GM19025 (cell line): Measurements from ENCODE around the gene DENND2D.
"Not testable (repeated sequence)": the region's sequence is repeated elsewhere in the genome, so short reads cannot be mapped to it uniquely, and the experiment has no call there.

Source experiments
- ATAC-seq: cut with Tn5 transposase; IDR thresholded peaks from one replicate; pipeline ENCODE4 v1.9.1; 2021; ENCODE audit warnings: mild to moderate bottlenecking, low read depth, moderate library complexity; ENCODE audit not compliant: unreplicated experiment

Gene DENND2D

GRCh38 chr1:111222308-111223125 lies 22.1 kb upstream of the DENND2D start:
- ATAC-seq = no peak

- ATAC-seq = peak; percentile 59
Measured at GRCh38 chr1:111221633-111222291, 21.3 kb upstream of the DENND2D start.

- no peak for ATAC-seq
Measured at GRCh38 chr1:111221276-111221632, 20.8 kb upstream of the DENND2D start.

GRCh38 chr1:111220302-111220890 lies 19.9 kb upstream of the DENND2D start:
- no peak for ATAC-seq

GRCh38 chr1:111219557-111220286 lies 19.3 kb upstream of the DENND2D start:
- peak; percentile 29 for ATAC-seq

GRCh38 chr1:111218701-111219556 lies 18.5 kb upstream of the DENND2D start:
- no peak for ATAC-seq

GRCh38 chr1:111217183-111217910 lies 16.9 kb upstream of the DENND2D start:
- no peak for ATAC-seq

- no peak for ATAC-seq
Measured at GRCh38 chr1:111216751-111217150, 16.3 kb upstream of the DENND2D start.

- not testable (repeated sequence) for ATAC-seq
Measured at GRCh38 chr1:111215285-111215684, 14.8 kb upstream of the DENND2D start.

- ATAC-seq = no peak
Measured at GRCh38 chr1:111214884-111215283, 14.4 kb upstream of the DENND2D start.

- ATAC-seq = no peak
Measured at GRCh38 chr1:111214074-111214801, 13.8 kb upstream of the DENND2D start.

- no peak for ATAC-seq
Measured at GRCh38 chr1:111213412-111213811, 13.0 kb upstream of the DENND2D start.

GRCh38 chr1:111212634-111213335 lies 12.3 kb upstream of the DENND2D start:
- ATAC-seq = no peak

- ATAC-seq = no peak
Measured at GRCh38 chr1:111211921-111212320, 11.5 kb upstream of the DENND2D start.

GRCh38 chr1:111209622-111210021 lies 9.2 kb upstream of the DENND2D start:
- ATAC-seq = no peak

GRCh38 chr1:111208921-111209320 lies 8.5 kb upstream of the DENND2D start:
- ATAC-seq = no peak

- ATAC-seq = no peak
Measured at GRCh38 chr1:111205714-111206050, 5.2 kb upstream of the DENND2D start.

GRCh38 chr1:111204983-111205713 lies 4.7 kb upstream of the DENND2D start:
- ATAC-seq = no peak
